WERI-Rb-1 (cell line): ENCODE data around the gene DCC.

Source experiments
- DNase-seq: peaks from one replicate; pipeline ENCODE4 v3.0.0-alpha.2; 2020
- H3K27ac ChIP-seq: fragments of 250-450 bp; sonication (Bioruptor Pico); 2 replicates; pipeline ENCODE4 v1.5.1; 2020; ENCODE audit warnings: mild to moderate bottlenecking, moderate library complexity
- H3K27me3 ChIP-seq: fragments of 250-450 bp; sonication (Bioruptor Pico); 2 replicates; pipeline ENCODE4 v1.5.1; 2021; ENCODE audit warnings: mild to moderate bottlenecking, low read depth, moderate library complexity; ENCODE audit not compliant: insufficient read depth, severe bottlenecking
- H3K36me3 ChIP-seq: fragments of 250-450 bp; sonication (Bioruptor Pico); 2 replicates; pipeline ENCODE4 v1.5.1; 2020; ENCODE audit warnings: mild to moderate bottlenecking, moderate library complexity
- H3K4me3 ChIP-seq: 2 replicates; pipeline ENCODE4 v1.5.1; 2011; ENCODE audit warnings: low read depth, mild to moderate bottlenecking, control low read depth, low read length
- H3K9me3 ChIP-seq: fragments of 250-450 bp; sonication (Bioruptor Pico); 2 replicates; pipeline ENCODE4 v1.5.1; 2021; ENCODE audit warnings: mild to moderate bottlenecking, moderate library complexity; ENCODE audit not compliant: severe bottlenecking
- CTCF ChIP-seq: IDR thresholded peaks from 2 replicates; pipeline ENCODE4 v1.5.1; 2011; ENCODE audit warnings: low read depth, mild to moderate bottlenecking, control low read depth, inconsistent platforms, low read length

DCC gene

DNA sequence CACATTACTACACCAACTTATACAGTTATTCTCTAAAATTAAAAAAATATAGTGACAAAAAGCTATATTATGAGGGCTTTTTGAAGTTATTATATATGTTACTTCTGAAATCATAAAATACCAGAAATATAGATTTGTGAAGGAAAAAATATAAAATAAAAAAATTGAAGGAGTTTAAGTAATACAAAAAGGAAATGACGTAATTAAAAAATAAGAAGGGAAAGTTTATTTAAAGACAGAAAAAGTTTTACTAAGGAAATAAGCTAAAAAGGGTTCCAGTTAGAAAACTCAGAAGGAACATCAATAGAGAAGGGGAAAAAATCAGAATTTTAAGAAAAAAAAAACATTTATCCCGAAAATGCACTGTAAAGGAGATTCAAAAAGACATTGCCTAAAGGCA, 1187.4 kb downstream of the DCC start:
- Histone ChIP-seq H3K9me3 (no peaks in the 10 kb centered on the region), H3K27me3 (no peaks in the 10 kb centered on the region), H3K27ac (no peak overlapping the region), H3K36me3 (no peaks in the 10 kb centered on the region), H3K4me3 (no peak overlapping the region)
- DNase-seq = no peak
- TF ChIP-seq CTCF = no peak

DNA sequence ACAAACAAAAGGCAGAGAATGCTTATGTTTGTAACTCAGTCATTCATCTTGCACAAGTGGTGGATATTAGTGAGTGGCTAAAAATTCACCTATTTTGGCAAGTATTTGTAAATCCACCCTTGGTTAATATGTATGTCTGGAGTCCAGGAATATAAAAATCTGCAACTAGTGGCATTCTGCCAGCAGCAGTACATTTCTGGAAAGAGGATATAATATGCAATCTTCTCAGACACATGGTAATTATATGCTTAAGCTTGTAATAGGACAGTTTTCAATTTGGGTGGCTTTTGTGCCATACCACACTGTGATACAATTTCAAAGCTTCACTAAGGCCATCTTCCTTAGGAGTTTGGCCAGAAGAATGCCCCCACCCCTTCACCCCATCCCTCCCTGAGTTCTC, 1191.2 kb downstream of the DCC start:
- H3K36me3 ChIP-seq = no peaks in the 10 kb centered on the region
- no peak overlapping the region for H3K27ac ChIP-seq
- TF ChIP-seq CTCF = no peak
- H3K9me3 ChIP-seq = no peaks in the 10 kb centered on the region
- H3K27me3 ChIP-seq = peaks cover 12% of the 10 kb centered on the region
- H3K4me3 ChIP-seq = no peak overlapping the region
- DNase-seq = no peak

GRCh38 chr18:53531896-53532295, 1191.9 kb downstream of the DCC start:
- Histone ChIP-seq H3K27me3 (peaks cover 12% of the 10 kb centered on the region), H3K4me3 (no peak overlapping the region)
- no peak for TF ChIP-seq CTCF

DNA sequence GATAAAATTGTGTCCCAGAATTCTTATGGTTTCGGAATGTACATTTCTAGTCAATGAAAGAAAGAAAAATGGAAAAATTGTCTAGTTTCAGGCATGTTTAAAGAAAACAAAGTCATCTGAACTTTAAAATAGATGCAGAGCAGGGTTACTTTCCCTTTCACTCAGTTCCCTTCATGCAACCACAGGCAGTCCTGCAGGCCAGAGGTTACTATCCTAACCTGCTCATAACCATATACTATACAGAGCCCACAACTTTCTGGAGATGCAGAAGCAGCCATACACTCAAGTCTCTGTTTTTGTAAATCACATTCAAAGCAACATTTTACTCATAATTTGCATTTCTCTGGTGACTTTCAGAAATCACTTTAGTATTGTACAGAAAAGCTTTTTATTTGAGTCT, 1194.2 kb downstream of the DCC start:
- no peak for DNase-seq
- no peak for TF ChIP-seq CTCF
- H3K27me3 ChIP-seq = peaks cover 20% of the 10 kb centered on the region
- no peaks in the 10 kb centered on the region for H3K9me3 ChIP-seq
- H3K4me3 ChIP-seq = no peak overlapping the region
- no peak overlapping the region for H3K27ac ChIP-seq
- H3K36me3 ChIP-seq = no peaks in the 10 kb centered on the region

More at GRCh38 chr18:53531896-53532295, 1191.9 kb downstream of the DCC start:
- Histone ChIP-seq H3K36me3 (no peaks in the 10 kb centered on the region), H3K27ac (no peak overlapping the region), H3K9me3 (no peaks in the 10 kb centered on the region)
- no peak for DNase-seq

DNA sequence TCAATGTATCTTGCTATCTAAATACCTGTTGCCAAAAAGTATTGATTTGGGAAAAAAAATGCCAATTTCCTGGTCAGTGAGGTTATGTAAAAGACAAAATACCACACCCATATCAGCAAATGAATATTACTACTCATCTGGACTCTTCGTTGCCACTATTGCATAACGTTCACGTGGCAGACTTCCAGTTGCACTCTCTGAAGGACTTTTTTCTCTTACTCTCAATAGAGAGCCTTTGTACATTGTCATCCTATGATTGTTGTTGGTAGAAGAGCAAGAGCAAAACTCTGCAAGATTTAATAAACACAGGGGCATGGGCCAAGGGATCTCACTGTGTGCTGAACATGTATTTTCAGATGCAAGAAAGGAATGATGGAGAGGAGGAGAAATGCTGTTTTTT, 1194.7 kb downstream of the DCC start:
- H3K9me3 ChIP-seq = no peaks in the 10 kb centered on the region
- H3K36me3 ChIP-seq = no peaks in the 10 kb centered on the region
- no peak overlapping the region for H3K27ac ChIP-seq
- H3K27me3 ChIP-seq = peaks cover 25% of the 10 kb centered on the region
- no peak overlapping the region for H3K4me3 ChIP-seq
- no peak for DNase-seq
- no peak for TF ChIP-seq CTCF

GRCh38 chr18:53536908-53537307, 1196.9 kb downstream of the DCC start:
- no peak for DNase-seq
- no peak for TF ChIP-seq CTCF
- no peaks in the 10 kb centered on the region for H3K9me3 ChIP-seq
- H3K27me3 ChIP-seq = peaks cover 41% of the 10 kb centered on the region
- H3K27ac ChIP-seq = no peak overlapping the region
- H3K4me3 ChIP-seq = no peak overlapping the region
- no peaks in the 10 kb centered on the region for H3K36me3 ChIP-seq
